Kidney epithelial cell (primary cell): ENCODE measurements around the gene RAI1. TPM values are rescaled to one million over a fixed set of nuclear protein-coding genes. Genes with fewer than 3 reads are reported as not detected.

Experiments used
- DNase-seq: peaks from one replicate; pipeline ENCODE4 v3.0.0-alpha.2; 2010; ENCODE audit warnings: low read depth
- H3K27me3 ChIP-seq: 2 replicates; pipeline ENCODE4 v1.6.0; 2011; ENCODE audit warnings: low read length; ENCODE audit not compliant: control insufficient read depth, insufficient read depth
- H3K36me3 ChIP-seq: 2 replicates; pipeline ENCODE4 v1.5.1; 2011; ENCODE audit warnings: low read length; ENCODE audit not compliant: control insufficient read depth, insufficient read depth
- H3K4me3 ChIP-seq: 2 replicates; pipeline ENCODE4 v1.5.1; 2011; ENCODE audit warnings: low read depth, mild to moderate bottlenecking, control low read depth, low read length
- CTCF ChIP-seq: IDR thresholded peaks from 2 replicates; pipeline ENCODE4 v1.5.1; 2011; ENCODE audit warnings: mild to moderate bottlenecking, moderate library complexity, low read length, control low read depth, inconsistent platforms; ENCODE audit not compliant: insufficient read depth, poor library complexity, severe bottlenecking
- total RNA-seq: library from RNA; depleted of rRNA; stranded (reverse); fragments of >200 nt; gene quantifications from 2 replicates; pipeline ENCODE4 v1.2.3, GENCODE V29; 2015

The RAI1 gene
- total RNA-seq, 1 donor from 2014 or later = 31.3 TPM

- Histone ChIP-seq H3K27me3 (no peaks in the 10 kb centered on the region), H3K4me3 (no peak overlapping the region), H3K36me3 (no peaks in the 10 kb centered on the region)
- no peak for TF ChIP-seq CTCF
- DNase-seq = no peak
Observed at GRCh38 chr17:17719966-17720543, 38.8 kb downstream of the RAI1 start.

- Histone ChIP-seq H3K27me3 (no peaks in the 10 kb centered on the region), H3K4me3 (no peak overlapping the region), H3K36me3 (no peaks in the 10 kb centered on the region)
- no peak for TF ChIP-seq CTCF
- DNase-seq = no peak
Observed at GRCh38 chr17:17721140-17721668, 39.9 kb downstream of the RAI1 start.

- H3K4me3 ChIP-seq = peak overlapping the region; percentile 48
- H3K36me3 ChIP-seq = no peaks in the 10 kb centered on the region
- TF ChIP-seq CTCF = no peak
- no peaks in the 10 kb centered on the region for H3K27me3 ChIP-seq
- DNase-seq = no peak
Observed at GRCh38 chr17:17722081-17722905, 41.0 kb downstream of the RAI1 start.

GRCh38 chr17:17722906-17723353, 41.7 kb downstream of the RAI1 start:
- H3K27me3 ChIP-seq = no peaks in the 10 kb centered on the region
- peak overlapping the region; percentile 48 for H3K4me3 ChIP-seq
- no peak for DNase-seq
- no peaks in the 10 kb centered on the region for H3K36me3 ChIP-seq
- TF ChIP-seq CTCF = no peak

GRCh38 chr17:17723354-17724261, 42.4 kb downstream of the RAI1 start:
- no peak for TF ChIP-seq CTCF
- H3K27me3 ChIP-seq = no peaks in the 10 kb centered on the region
- H3K4me3 ChIP-seq = peak overlapping the region; percentile 48
- DNase-seq = no peak
- no peaks in the 10 kb centered on the region for H3K36me3 ChIP-seq
